GM12873 (cell line): ENCODE results near the gene ATP1B1.

Source experiments
- CTCF ChIP-seq: IDR thresholded peaks from 2 replicates; pipeline ENCODE4 v1.5.1; 2012; ENCODE audit warnings: low read depth, mild to moderate bottlenecking, moderate library complexity, low read length, control low read depth; ENCODE audit not compliant: insufficient read depth; ENCODE audit errors: missing control alignments

Gene ATP1B1

GRCh38 chr1:169110236-169110635 is 3.7 kb downstream of the ATP1B1 start:
- no peak for TF ChIP-seq CTCF

DNA sequence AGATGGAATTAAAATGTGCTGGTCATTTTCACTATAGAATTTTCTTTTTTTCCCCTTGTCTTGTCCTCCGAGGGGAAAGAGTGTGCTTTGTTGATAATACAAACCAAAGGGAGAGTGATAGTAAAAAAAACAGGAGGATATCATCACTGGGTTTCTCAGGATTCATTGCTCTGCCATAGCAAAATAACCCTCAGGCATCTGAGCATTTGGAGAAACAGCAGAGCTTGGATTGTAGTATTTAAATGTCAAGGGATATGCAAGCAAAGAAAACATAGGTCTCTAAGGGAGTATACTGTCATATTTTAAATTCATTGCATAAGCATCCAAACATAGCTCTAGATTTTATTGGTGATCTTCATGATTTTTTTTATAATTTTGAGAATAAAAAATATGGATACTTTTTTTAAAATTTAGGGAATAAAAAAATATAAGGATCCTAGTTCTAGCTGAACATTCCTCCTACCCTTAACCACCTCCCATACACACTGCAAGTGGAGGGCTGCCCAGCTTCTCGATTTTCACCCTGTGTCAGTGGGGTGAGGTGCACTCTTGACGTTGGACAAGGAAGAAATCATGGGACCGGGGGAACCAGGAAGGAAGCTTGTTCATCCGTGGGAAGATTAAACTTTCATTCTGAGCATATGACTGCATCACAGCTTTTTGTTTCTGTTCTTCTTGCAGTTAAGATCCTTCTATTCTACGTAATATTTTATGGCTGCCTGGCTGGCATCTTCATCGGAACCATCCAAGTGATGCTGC is 4.4 kb downstream of the ATP1B1 start:
- no peak for TF ChIP-seq CTCF

- no peak for TF ChIP-seq CTCF
Observed at GRCh38 chr1:169111472-169111871, 5.0 kb downstream of the ATP1B1 start.

- TF ChIP-seq CTCF = no peak
Observed at GRCh38 chr1:169112241-169112640, 5.8 kb downstream of the ATP1B1 start.

- TF ChIP-seq CTCF = no peak
Observed at GRCh38 chr1:169113613-169114119, 7.2 kb downstream of the ATP1B1 start.

GRCh38 chr1:169115891-169116585 is 9.5 kb downstream of the ATP1B1 start:
- TF ChIP-seq CTCF = no peak

- TF ChIP-seq CTCF = no peak
Observed at GRCh38 chr1:169117014-169117413, 10.5 kb downstream of the ATP1B1 start.
